ENCODE measurements around the gene STRC. TPM values are rescaled to one million over a fixed set of nuclear protein-coding genes. Genes with fewer than 3 reads are reported as not detected.

STRC gene
- total RNA-seq, 1 experiment from 2014 or later: 0.61 TPM

- Histone ChIP-seq H4K8ac (replicated peaks; ENCODE audit: insufficient read length, low read depth, low read length) (no peak overlapping the region), H3K79me2 (ENCODE audit: insufficient read depth, low read length) (no peaks in the 10 kb centered on the region), H3K9me3 (ENCODE audit: control insufficient read depth, low read depth, low read length) (no peaks in the 10 kb centered on the region), H3T11ph (ENCODE audit: low read length) (no peak overlapping the region), H4K91ac (ENCODE audit: insufficient read length, low read depth, low read length) (no peak overlapping the region), H3K23me2 (ENCODE audit: insufficient read length, low read depth, low read length, poor library complexity, severe bottlenecking) (no peaks in the 10 kb centered on the region), H3K79me1 (ENCODE audit: insufficient read depth, low read depth, low read length, poor library complexity, severe bottlenecking) (no peaks in the 10 kb centered on the region), H3K14ac (ENCODE audit: insufficient read depth, low read length) (no peak overlapping the region), H4K5ac (ENCODE audit: insufficient read length, low read depth, low read length) (no peak overlapping the region), H2BK12ac (ENCODE audit: insufficient read length, low read depth, low read length) (no peak overlapping the region), H2BK15ac (ENCODE audit: low read depth, low read length) (no peak overlapping the region), H3K18ac (ENCODE audit: insufficient read length, low read depth, low read length) (no peak overlapping the region), H2BK20ac (ENCODE audit: low read depth, low read length, poor library complexity, severe bottlenecking) (no peak overlapping the region), H3K4ac (ENCODE audit: low read depth, low read length) (no peak overlapping the region), H2BK5ac (ENCODE audit: insufficient read length, low read length) (no peak overlapping the region), H3K4me1 (ENCODE audit: insufficient read depth, low read length) (no peaks in the 10 kb centered on the region), H2AK5ac (ENCODE audit: insufficient read length, low read length) (no peak overlapping the region), H2BK120ac (ENCODE audit: low read depth, low read length, poor library complexity, severe bottlenecking) (no peak overlapping the region), H3K4me2 (ENCODE audit: insufficient read depth, insufficient read length, low read length) (no peak overlapping the region), H4K20me1 (ENCODE audit: control insufficient read depth, insufficient read depth, insufficient read length) (no peaks in the 10 kb centered on the region), H3K56ac (ENCODE audit: insufficient read length, low read depth, low read length) (no peak overlapping the region), H3K23ac (ENCODE audit: insufficient read length, low read depth, low read length) (no peak overlapping the region), H3K9ac (ENCODE audit: extremely low read depth, insufficient read length, low read length) (no peak overlapping the region), H3K27me3 (ENCODE audit: insufficient read depth, low read length) (no peaks in the 10 kb centered on the region), H3K27ac (ENCODE audit: insufficient read length, low read depth, low read length) (no peak overlapping the region), H2AFZ (ENCODE audit: low read length) (no peak overlapping the region)
- DNase-seq: no peak
- Mint-ChIP-seq H3K27ac (no peak overlapping the region), H3K4me1 (no peaks in the 10 kb centered on the region), H3K4me3 (no peak overlapping the region; a peak in 1 of 5 replicates), H3K27me3 (ENCODE audit: low read depth) (no peaks in the 10 kb centered on the region), H3K36me3 (ENCODE audit: insufficient read depth in 1 of 3, low read depth in 3 of 3) (peaks cover 2 to 9% (median 6%) of the 10 kb centered on the region in 3 experiments; a peak in 5 of 7 replicates), H3K9me3 (no peaks in the 10 kb centered on the region)
- WGBS (ENCODE audit: extremely low coverage, insufficient read length, low lambda C conversion rate): no CpG with 5 or more reads among the region's 2 CpGs
- TF ChIP-seq CTCF (conservative IDR thresholded peaks at IDR 0.05): no peak
Observed at GRCh38 chr15:43552986-43553385, 65.6 kb downstream of the STRC start.

All from H9 (cell line).